ENCODE results near the gene MBOAT2.

Gene MBOAT2

DNA sequence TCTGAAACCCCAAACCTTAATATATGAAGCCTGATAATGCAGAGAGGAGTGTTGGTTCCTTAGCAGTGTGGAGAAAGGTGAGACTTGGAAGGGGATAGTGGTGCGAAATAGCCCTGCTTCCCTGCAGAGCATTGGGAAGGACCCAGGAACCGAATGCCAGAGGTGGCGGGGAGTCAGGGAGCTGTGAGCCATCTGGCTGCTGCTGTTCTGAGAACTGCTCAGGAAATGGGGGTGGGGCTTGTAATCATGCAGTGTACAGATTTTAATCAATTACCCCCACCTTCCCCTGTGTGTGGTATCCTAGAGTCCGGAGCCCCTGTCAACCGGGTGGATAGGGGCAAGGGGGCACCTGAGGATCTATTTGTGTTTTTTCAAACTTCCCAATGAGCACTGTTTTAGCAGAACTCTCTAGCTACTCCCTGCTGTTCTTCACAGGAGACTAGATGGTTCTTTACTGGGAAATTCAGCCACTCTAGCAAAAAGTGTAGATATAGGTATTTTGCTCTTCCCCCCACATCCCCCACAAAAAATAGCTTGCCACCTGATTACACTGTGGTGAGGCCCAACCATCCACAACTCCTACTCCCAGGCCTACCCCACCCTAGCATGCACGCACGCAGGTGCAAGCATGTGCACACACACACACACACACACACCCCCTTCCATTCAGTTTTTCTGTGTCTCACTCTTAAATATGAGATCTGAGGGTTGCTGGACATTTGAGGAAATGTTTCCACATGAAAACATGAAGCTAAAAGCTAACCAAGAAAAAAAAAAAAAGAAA is 30.1 kb upstream of the MBOAT2 start:
- no peaks in the 10 kb centered on the region for H4K20me1 ChIP-seq (ENCODE audit: insufficient read depth, low read length, poor library complexity, severe bottlenecking)
- no peaks in the 10 kb centered on the region for H3K36me3 ChIP-seq (ENCODE audit: insufficient read depth, low read length)
- no peak overlapping the region for H2AFZ ChIP-seq (ENCODE audit: low read length)
- TF ChIP-seq EZH2phosphoT487 (IDR thresholded peaks at IDR 0.05; ENCODE audit: borderline replicate concordance) = no peak
- no peaks in the 10 kb centered on the region for H3K27me3 ChIP-seq (ENCODE audit: insufficient read depth, low read length, poor library complexity, severe bottlenecking)
- H3K79me2 ChIP-seq (ENCODE audit: insufficient read depth, low read length) = no peaks in the 10 kb centered on the region
- H3F3A ChIP-seq (ENCODE audit: low read depth) = no peaks in the 10 kb centered on the region
- H3K9me2 ChIP-seq (replicated peaks; ENCODE audit: low read depth, low read length) = no peaks in the 10 kb centered on the region
- H3K9ac ChIP-seq (ENCODE audit: low read depth, low read length, poor library complexity, severe bottlenecking) = no peak overlapping the region
- H3K4me1 ChIP-seq (ENCODE audit: insufficient read depth, low read length, poor library complexity, severe bottlenecking) = peaks cover 26% of the 10 kb centered on the region
- no peak overlapping the region for H3K4me3 ChIP-seq (ENCODE audit: low read length, poor library complexity, severe bottlenecking)
- peak overlapping the region; percentile 31 for H3K4me2 ChIP-seq (ENCODE audit: low read depth, low read length, poor library complexity, severe bottlenecking)
- H3K9me3 ChIP-seq (ENCODE audit: insufficient read depth, low read depth, low read length) = peaks cover 6% of the 10 kb centered on the region; the same call in 1 of the 2 replicates

GRCh38 chr2:9032536-9033255 is 29.2 kb upstream of the MBOAT2 start:
- H3K9me3 ChIP-seq (ENCODE audit: insufficient read depth, low read depth, low read length) = peaks cover 1% of the 10 kb centered on the region; the same call in 1 of the 2 replicates
- H3F3A ChIP-seq (ENCODE audit: low read depth) = no peaks in the 10 kb centered on the region
- H3K9me2 ChIP-seq (replicated peaks; ENCODE audit: low read depth, low read length) = no peaks in the 10 kb centered on the region
- peak overlapping the region; percentile 32; the same call in 1 of the 2 replicates for H2AFZ ChIP-seq (ENCODE audit: low read length)
- TF ChIP-seq, protein P1, sequence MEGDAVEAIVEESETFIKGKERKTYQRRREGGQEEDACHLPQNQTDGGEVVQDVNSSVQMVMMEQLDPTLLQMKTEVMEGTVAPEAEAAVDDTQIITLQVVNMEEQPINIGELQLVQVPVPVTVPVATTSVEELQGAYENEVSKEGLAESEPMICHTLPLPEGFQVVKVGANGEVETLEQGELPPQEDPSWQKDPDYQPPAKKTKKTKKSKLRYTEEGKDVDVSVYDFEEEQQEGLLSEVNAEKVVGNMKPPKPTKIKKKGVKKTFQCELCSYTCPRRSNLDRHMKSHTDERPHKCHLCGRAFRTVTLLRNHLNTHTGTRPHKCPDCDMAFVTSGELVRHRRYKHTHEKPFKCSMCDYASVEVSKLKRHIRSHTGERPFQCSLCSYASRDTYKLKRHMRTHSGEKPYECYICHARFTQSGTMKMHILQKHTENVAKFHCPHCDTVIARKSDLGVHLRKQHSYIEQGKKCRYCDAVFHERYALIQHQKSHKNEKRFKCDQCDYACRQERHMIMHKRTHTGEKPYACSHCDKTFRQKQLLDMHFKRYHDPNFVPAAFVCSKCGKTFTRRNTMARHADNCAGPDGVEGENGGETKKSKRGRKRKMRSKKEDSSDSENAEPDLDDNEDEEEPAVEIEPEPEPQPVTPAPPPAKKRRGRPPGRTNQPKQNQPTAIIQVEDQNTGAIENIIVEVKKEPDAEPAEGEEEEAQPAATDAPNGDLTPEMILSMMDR (conservative IDR thresholded peaks at IDR 0.05; ENCODE audit: low read length) = no peak
- TF ChIP-seq EZH2phosphoT487 (IDR thresholded peaks at IDR 0.05; ENCODE audit: borderline replicate concordance) = no peak
- peak overlapping the region; percentile 31 for H3K4me2 ChIP-seq (ENCODE audit: low read depth, low read length, poor library complexity, severe bottlenecking)
- no peaks in the 10 kb centered on the region for H3K79me2 ChIP-seq (ENCODE audit: insufficient read depth, low read length)
- no peak overlapping the region for H3K9ac ChIP-seq (ENCODE audit: low read depth, low read length, poor library complexity, severe bottlenecking)
- peaks cover 26% of the 10 kb centered on the region for H3K4me1 ChIP-seq (ENCODE audit: insufficient read depth, low read length, poor library complexity, severe bottlenecking)
- no peak overlapping the region for H3K4me3 ChIP-seq (ENCODE audit: low read length, poor library complexity, severe bottlenecking)
- H3K27me3 ChIP-seq (ENCODE audit: insufficient read depth, low read length, poor library complexity, severe bottlenecking) = no peaks in the 10 kb centered on the region
- no peaks in the 10 kb centered on the region for H3K36me3 ChIP-seq (ENCODE audit: insufficient read depth, low read length)
- H4K20me1 ChIP-seq (ENCODE audit: insufficient read depth, low read length, poor library complexity, severe bottlenecking) = no peaks in the 10 kb centered on the region

GRCh38 chr2:9032121-9032520 is 28.6 kb upstream of the MBOAT2 start:
- Histone ChIP-seq H3F3A (ENCODE audit: low read depth) (no peaks in the 10 kb centered on the region), H2AFZ (ENCODE audit: low read length) (peak overlapping the region; percentile 32; the same call in 1 of the 2 replicates), H3K27me3 (ENCODE audit: insufficient read depth, low read length, poor library complexity, severe bottlenecking) (no peaks in the 10 kb centered on the region), H3K36me3 (ENCODE audit: insufficient read depth, low read length) (no peaks in the 10 kb centered on the region), H3K79me2 (ENCODE audit: insufficient read depth, low read length) (no peaks in the 10 kb centered on the region), H3K4me2 (ENCODE audit: low read depth, low read length, poor library complexity, severe bottlenecking) (peak overlapping the region; percentile 31), H3K9me3 (ENCODE audit: insufficient read depth, low read depth, low read length) (no peaks in the 10 kb centered on the region), H4K20me1 (ENCODE audit: insufficient read depth, low read length, poor library complexity, severe bottlenecking) (no peaks in the 10 kb centered on the region), H3K9ac (ENCODE audit: low read depth, low read length, poor library complexity, severe bottlenecking) (no peak overlapping the region), H3K4me1 (ENCODE audit: insufficient read depth, low read length, poor library complexity, severe bottlenecking) (peaks cover 26% of the 10 kb centered on the region), H3K4me3 (ENCODE audit: low read length, poor library complexity, severe bottlenecking) (no peak overlapping the region), H3K9me2 (replicated peaks; ENCODE audit: low read depth, low read length) (no peaks in the 10 kb centered on the region)
- TF ChIP-seq EZH2phosphoT487 (IDR thresholded peaks at IDR 0.05; ENCODE audit: borderline replicate concordance) = no peak
- TF ChIP-seq, protein P1 (conservative IDR thresholded peaks at IDR 0.05; ENCODE audit: low read length) = no peak

All from Loucy (cell line).